DMS 273 (cell line): ENCODE results near the gene FXR2.
"Not testable (repeated sequence)": the region's sequence is repeated elsewhere in the genome, so short reads cannot be mapped to it uniquely, and the experiment has no call there.

Experiments
- DNase-seq: peaks from one replicate; lab custom pipeline; 2025; ENCODE audit not compliant: unreplicated experiment; lab: John Stamatoyannopoulos, UW

FXR2 gene

DNA sequence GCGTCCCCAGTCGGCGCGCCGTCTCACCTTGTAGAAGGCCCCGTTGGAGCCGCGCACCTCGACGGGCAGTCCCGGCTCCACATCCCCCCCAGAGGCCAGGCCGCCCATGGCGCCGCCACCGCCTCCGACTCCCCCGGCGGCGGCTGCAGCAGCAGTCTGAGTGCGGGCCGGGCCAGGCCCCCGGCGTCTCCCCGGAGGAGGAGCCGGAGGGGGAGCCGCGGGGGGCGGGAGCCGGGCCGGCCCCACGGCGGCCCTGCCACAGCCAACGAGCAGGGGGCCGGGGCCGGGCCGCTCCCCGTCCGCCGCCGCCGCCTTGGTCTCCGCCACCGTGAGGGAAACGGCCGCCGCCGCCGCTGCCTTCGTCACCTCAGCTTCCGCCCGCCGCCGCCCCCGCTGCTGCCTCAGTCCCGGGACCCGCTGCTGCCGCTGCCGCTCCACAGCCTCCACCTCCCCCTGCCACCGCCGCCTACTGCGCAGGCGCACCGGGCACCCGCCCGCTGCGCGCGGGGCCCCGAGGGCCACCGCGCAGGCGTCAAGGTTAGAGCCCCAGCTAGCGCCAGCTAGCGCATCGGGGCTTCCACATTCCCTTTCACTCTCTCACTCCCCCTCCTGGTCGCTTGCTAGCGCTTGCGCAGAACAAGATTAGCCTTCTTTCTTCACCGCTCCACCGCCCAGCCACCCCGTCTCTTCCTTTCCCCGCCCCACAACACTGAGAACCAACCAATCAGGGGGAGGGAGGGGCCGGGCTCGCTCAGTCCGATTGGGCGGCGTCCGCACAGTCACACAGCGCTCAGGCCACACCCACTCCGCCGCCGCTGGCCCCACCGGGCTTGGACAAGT lies at the start of gene FXR2:
FXR2 (minus strand) TSS at position 473 of the 840 bp plus-strand sequence; CDS start at position 108, 365 bp downstream.
- peak; percentile 99 for DNase-seq

DNA sequence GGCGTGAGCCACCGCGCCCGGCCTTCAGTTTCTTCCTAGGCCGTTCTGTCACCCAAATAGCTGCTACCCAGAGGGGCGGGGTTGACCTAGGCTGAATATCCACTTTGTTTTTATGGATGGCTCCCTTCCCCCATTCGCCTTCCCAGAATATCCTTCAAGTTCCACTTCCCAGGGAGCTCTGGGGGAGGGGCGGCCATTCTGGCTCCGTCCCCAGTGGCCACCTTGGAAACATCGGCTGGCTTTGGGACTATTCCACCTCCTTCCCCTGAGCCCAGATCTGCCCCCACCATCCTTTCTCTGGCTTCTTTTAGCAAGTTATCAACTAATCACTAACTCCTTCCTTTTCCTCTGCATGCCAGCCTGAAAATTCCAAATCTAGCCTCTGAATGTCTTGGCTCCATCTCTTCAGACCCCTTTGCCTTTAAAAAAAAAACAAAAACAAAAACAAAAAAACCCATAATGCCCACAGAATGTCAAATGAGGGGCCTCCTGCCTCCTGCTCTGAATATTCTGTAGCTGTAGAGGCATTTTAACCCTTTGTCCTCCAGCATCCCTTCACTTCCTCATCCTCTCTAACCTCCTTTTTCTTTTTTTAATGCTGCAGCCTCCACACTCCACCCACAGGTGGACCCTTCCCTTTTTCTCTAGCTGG lies 42.4 kb upstream of the FXR2 start:
- DNase-seq: peak; percentile 22

DNA sequence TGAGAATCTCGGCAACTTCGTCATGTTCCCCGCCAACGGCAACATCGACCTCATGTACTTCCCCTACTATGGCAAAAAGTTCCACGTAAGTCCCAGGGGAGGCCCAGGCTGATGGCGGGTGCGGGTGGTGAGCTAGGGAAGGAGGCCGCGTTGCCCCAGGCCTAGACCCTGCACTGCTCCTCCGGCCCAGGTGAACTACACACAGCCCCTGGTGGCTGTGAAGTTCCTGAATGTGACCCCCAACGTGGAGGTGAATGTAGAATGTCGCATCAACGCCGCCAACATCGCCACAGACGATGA lies 40.8 kb upstream of the FXR2 start:
- DNase-seq: no peak

DNA sequence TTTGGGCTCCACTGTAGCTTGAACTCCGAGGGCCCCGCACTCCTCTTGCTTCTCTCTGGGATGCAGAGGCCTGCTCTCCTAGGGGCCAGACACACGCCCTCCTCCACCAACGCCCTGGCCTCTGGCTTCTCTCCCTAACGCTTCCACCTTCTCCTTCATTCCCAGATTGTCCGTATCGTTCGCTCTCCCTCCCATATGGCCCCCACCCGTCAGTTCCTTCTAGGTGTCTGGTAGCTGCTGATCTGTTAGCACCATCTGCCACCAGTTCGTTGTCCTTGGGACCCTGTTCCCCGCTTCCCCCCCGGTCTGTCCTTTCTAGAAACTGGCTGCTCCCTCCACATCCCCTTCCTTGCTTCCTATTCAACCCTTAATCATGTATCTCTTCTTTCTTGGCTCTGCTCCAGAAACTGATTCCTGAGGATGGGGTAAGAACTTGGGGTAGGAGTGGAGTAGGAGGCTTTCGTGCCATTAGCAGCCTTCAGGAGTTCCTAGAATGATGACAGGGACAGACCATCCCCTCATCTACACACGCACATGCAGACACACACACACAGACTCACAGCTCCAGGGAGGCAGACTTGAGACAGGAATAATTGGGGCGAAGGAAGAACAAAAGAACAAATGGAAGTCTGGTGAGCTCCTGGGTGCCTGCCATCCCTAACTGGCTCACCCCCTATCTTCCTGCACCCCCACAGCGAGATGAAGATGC lies 40.3 kb upstream of the FXR2 start:
- peak; percentile 53 for DNase-seq

DNA sequence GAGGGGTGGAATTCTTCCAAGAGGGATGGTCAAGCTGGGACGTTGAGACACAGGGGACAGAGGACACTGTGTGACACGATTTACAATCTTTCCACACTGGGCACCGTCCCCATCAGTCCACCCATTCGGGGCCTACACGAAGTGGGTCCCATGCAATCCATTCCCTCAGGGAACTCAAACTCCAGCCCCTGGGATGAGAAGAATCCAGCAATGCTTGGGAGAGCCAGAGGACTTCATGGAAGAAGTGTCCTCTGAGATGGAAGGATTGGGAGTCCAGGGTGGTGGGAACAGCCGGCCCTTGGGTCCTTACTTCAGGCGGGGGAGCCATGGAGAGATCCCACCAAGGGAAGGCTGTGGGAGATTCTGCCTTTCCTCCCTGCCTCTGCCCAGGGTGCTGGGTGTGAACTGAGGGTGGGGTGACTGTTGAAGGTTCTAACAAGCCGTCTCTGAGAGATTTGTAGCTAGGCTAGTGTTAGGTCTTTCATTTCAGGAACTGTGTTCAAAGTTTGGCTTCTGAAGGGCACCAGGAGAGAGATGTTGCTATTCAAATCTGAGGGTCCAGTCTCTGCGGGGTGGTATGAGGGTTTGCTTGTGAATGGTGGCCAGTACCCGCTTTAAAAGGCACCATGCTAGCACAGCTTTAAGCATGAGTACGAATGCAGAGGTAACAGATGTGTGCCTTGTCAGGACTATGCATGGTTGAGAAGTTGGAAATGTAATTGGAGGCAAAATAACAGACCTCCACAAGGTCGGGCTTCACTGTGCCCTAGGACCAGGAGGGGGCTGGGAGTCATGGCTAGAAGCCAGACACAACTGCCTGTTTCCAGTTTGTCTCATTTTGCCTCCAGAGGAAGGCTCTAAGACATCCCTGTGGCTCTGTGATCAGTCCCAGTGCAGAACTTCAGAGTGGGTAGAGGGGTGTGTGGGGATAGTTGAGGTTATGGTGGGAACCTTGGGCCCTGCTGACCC lies 38.0 kb upstream of the FXR2 start:
- peak; percentile 45 for DNase-seq

DNA sequence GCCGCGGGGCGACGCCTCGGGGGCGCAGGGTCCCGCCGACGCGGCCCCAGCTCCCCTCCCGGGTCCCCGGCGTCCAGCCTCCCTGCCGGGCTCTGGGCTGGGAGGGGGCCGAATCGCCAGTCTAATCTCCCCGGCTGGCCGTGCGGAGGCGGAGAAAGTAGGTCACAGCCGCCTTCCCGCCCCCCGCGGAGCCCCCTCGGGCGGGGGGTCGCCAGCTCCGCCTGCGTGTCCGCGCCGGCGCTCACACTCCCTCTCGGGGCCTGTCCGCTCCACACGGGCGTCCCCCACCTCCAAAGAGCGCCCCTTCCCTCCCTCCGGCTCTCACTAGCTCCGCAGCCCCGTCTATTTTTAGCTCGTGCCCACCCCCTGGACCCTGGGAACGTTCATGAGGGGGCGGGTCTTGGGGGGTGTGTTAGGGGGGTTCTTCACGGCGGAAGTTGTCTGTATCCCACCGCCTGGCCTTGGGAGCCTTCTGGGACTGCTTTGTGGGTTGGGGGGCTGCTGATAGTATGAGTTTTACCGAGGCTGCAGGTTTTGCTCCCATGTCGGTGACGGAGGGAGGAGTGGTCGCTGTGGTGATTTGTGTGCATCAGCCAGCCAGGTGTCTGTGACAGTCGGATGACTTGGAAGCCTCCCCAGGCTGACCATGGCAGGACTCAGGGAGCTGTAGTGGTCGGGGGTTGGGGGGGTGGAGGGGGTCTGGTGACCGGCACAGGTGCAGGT lies 37.1 kb upstream of the FXR2 start:
- peak; percentile 26 for DNase-seq

DNA sequence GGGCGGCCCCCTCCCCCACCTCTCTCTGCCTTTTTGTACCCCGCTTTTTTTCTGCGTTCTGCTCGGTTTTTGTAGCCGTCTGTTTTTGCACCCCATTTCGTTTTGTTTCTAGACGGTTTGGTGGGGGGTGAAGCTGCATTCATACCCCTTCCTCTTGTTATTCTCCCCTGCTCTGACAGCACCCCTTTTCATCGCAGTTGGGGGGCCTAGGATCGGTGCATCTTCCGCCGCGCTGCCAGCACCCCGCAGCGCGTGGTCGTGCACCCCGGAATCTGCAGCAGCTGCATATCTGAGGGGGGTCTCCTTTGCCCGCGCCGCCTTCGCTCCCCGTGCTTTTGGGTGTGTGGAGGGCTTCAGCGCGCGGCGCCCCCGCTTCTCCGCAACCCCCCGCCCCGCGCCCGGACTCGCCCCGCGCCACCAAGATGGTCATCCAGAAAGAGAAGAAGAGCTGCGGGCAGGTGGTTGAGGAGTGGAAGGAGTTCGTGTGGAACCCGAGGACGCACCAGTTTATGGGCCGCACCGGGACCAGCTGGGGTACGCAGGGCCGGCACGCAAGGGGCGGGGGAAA lies 36.5 kb upstream of the FXR2 start:
- no peak for DNase-seq

DNA sequence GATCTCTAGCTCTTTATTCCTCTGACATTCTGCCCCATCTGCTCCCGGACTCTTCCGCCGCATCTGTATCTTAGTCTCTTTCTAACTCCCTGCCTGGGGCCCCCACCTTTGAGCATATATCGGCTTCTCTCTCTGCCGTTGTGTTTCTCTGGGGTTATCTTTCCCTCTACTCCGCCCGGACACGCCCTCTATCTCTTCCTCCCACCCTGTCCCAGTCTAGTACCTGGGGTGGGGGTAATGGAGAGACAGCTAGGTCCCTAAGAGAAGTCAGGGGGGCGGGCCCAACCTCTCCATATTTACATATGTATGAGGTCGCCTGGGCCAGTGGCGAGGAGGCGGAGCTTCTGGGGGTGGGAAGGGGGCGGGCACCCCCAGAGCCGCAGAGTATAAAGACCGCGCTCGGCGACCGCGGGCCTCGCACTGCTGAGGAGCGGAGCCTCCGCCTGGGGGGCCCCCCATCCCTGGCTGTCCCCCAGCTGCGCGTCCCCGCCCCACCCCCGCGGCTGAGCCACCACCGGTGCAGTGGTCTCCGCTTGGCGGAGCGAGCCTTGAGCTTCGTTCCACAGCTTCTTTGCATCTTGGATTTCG lies 35.9 kb upstream of the FXR2 start, which contains the start of gene ATP1B2:
ATP1B2 (plus strand) TSS at position 418 of the 588 bp plus-strand sequence. CDS start 593 bp downstream, outside the sequence.
- DNase-seq: peak; percentile 86

DNA sequence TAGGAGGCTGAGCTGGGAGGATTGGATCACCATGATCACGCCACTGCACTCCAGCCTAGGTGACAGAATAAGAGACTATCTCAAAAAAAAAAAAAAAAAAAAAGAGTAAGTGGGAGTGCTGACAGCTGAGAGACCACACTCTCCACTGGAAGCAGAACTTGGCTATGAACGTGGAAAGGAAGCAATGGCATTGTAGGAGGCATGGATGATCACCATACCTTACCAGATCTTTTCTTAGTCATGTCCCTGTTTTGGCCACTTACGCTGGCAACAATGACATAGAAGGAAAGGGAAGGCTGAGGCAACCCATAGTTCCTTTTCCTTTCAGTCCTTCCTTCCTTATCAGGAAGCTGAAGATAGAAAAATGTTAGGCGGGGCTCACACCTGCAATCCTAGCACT lies 32.3 kb upstream of the FXR2 start:
- DNase-seq: no peak

DNA sequence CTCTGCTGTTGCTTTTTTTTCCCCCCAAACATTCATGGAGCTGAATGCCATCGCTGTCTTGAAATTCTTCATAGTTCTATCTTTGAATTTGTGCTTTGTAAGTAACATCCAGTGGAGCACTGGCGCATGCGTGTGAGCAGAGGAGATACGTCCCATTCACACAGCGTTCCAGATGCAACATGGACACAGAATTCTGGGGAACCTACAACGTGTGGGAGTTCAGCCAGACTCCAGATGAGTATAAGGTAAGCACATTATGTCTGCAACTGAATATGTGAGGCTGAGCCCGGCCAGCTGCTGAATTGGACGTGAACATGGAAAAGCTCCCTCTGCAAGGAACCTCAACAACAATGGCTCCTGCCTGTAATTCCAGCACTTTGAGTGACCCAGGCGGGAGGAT lies 31.8 kb upstream of the FXR2 start:
- no peak for DNase-seq

DNA sequence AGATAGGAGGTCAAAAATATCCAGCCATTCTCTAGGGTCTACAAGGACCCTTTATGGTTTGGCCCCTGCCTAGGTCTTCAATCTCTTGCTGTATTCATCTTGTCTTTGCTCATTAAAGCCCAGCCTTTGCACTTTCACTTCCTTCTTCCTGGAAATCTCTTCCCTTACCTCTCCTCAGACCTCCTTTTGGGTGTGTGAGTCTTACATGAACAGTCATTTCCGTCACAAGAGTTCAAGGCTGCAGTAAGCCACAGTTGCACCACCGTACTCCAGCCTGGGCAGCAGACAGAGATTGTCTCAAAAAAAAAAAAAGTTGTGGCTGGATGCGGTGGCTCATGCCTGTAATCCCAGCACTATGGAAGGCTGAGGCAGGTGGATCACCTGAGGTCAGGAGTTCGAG lies 30.1 kb upstream of the FXR2 start:
- no peak for DNase-seq

DNA sequence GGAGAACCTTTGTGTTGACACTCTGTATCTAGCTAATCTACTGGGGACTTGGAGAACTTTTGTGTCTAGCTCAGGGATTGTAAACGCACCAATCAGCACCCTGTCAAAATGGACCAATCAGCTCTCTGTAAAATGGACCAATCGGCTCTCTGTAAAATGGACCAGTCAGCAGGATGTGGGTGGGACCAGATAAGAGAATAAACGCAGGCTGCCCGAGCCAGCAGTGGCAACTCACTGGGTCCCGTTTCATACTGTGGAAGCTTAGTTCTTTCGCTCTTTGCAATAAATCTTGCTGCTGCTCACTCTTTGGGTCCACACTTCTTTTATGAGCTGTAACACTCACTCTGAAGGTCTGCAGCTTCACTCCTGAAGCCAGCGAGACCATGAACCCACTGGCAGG lies 26.9 kb upstream of the FXR2 start:
- not testable (repeated sequence) for DNase-seq

DNA sequence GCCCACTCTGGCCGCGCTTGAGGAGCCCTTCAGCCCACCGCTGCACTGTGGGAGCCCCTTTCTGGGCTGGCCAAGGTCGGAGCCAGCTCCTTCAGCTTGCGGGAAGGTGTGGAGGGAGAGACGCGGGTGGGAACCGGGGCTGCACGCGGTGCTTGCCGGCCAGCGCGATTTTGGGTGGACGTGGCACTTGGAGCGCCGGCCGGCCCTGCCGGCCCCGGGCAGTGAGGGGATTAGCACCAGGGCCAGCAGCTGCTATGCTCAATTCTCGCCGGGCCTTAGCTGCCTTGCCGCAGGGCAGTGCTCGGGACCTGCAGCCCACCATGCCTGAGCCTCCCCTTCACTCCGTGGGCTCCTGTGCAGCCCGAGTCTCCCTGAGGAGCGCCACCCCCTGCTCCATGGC lies 26.1 kb upstream of the FXR2 start:
- DNase-seq: no peak

DNA sequence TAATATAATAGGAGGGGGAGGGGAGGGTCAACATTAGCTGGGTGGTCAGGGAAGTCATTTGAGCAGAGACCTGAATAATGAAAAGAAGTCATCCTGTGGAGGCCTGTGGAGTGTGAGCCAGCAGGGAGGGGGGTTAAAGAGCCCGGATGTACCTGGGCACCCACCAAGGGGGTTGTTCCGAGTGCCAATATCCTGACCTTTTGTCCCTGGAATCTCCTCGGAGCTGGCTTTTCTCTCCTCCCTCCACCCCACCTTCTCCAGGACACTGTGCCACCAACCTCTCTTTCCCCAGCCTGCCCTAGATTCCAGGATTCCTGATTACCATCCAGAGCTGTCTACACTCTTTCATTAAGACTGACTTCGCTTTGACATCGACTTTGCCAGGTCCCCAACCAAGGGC lies 21.5 kb upstream of the FXR2 start:
- no peak for DNase-seq

DNA sequence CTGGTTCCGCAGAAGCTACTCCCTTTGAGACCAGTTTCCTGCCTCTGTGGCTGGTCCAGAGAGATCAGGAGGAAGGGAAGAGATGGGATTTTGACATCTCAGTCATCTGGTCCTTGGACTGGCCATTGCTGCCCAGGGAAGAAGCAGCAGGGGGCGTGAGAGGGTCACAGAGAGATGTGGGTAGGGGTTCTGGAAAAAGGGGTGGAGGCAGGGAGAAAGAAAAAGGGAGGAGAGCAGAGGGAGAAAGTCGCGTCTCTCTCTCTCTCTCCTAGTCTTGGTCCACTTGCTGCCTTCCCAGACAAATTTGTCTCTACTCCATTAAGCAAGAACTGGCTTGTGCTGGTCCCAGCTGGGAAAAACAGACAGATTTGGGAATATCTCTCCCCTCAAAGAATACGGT lies 19.7 kb upstream of the FXR2 start:
- peak; percentile 74 for DNase-seq

DNA sequence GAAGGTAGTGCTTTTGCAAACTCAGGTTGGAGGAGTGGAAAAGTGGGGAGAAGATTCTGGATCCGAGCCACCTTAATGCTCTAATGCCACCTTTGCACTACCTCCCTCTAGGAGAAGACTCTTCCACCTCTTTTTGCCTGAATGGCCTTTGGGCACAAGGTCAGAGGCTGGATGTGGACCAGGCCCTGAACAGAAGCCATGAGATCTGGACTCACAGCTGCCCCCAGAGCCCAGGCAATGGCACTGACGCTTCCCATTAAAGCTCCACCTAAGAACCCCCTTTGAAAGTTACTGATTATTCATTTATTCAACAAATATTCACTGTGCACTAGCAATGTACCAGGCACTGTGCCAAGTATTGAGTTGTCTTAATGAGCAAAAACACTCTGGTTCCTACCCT lies 18.4 kb upstream of the FXR2 start:
- no peak for DNase-seq

DNA sequence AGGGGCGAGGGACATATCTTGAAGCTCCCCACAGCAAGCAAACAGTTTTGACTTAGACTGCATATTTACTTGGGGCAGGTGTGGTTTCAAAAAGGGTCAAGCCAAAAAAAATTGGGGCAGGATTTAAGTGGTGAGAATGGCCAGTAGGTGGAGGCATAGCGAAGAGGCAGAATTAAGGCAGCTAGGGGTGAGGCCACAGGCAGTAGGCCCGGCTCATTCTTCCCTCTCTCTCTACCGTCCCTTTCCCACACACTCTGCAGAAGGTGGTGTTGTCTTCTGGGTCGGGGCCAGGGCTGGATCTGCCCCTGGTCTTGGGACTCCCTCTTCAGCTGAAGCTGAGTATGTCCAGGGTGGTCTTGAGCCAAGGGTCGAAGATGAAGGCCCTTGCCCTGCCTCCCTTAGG lies 17.8 kb upstream of the FXR2 start:
- peak; percentile 63 for DNase-seq

DNA sequence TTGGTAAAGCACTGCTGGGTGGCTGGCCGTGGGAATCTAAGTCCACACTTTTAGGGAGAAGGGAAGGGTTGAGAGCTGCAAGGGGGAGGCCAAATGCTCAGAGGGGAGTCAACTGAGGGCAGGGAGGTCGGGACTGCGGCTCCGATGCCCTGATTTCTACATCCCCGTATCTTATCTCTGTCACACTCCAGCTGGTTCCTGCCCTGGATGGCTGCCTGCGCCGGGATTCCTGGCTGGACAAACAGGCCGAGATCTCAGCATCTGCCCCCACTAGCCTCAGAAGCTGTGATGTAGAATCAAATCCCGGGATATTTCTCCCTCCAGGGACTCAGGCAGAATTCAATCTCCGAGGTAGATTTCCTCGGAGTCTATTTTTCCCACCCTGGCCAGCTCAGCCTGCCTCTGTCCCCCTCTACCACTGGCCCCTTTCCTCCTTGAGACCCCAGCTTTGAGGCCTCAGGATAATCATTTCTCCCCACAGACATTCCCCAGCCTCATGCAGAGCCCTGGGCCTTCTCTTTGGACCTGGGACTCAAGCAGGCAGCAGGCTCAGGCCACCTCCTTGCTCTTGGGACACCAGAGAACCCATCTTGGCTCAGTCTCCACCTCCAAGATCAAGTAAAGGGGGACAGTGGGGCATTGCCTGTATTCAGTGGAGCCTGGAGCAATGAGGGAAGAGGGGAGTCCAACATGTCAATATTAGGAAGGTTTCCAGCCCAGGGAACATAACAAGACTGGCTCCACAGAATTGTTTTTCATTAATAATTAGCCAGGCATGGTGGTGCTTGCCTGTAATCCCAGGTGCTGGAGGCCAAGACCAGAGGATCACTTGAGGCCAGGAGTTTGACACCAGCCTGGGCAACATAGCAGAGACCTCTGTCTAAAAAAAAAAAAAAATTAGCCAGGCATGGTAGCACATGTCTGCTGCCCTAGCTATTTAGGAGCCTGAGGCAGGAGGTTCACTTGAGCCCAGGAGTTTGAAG lies 17.0 kb upstream of the FXR2 start:
- DNase-seq: no peak
